Raji (cell line): ENCODE measurements around the gene MYD88.

ENCODE experiments used
- POLR2A ChIP-seq: IDR thresholded peaks from 2 replicates; pipeline ENCODE4 v1.6.1; 2011; ENCODE audit warnings: low read depth, low read length, control low read depth; ENCODE audit not compliant: insufficient read depth

Gene MYD88

DNA sequence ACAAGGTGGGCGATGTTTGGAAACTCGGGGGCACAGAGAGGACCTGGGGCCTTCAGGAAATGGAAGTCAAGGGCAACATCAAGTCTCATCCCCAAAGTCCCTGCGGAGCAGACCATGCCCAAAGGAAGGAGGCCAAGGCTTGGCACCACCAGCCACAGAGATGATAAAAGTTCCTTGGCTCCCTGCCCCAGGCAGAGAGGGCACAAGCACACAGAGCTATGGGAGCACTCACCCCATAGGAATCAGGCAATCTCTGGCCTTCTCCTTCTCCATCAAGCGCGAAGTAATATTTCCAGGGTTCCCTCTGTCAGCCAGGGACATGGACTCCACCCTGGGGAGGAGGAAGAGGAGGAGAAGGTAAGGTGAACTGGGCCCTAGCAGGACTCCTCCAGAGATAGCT lies 9.4 kb upstream of the MYD88 start:
- no peak for TF ChIP-seq POLR2A

- TF ChIP-seq POLR2A = no peak
Observed at GRCh38 chr3:38130631-38131065, 7.8 kb upstream of the MYD88 start.

DNA sequence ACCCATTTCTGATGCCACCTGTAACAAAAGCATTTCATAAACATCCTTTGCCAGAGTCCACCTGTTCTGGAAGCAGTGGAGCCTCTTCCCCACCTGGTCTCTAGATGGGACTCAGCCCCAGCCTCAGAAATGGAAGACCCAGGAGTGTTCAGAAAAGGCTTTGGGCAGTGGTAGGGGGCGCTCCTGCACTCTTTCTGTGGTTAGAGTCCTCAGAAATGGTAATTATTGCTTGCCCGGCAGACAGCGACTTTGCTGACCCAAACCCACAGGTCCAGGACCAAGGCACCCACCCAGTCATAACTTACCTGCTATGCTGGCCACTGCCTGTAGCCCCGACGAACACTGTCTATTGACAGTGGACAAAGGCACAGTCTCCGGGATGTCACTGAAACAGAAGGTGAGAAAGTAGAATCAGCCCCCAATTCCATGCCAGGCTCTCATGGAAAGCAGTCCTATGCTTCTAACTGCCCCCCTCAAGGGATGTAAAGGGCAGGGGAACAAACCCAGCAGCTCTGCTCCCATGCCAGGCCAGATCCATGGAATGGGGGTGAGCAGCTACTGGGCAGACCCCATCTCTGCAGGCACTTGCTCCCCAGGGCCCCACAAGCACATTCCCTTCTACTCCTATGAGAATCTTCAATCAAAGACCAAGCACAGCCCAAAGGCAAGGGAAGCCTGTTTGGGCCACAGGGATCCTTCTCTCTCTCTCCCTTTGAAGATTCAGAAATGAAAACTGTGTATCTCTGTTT lies 6.7 kb upstream of the MYD88 start:
- no peak for TF ChIP-seq POLR2A

GRCh38 chr3:38133209-38133556 lies 5.3 kb upstream of the MYD88 start:
- no peak for TF ChIP-seq POLR2A

DNA sequence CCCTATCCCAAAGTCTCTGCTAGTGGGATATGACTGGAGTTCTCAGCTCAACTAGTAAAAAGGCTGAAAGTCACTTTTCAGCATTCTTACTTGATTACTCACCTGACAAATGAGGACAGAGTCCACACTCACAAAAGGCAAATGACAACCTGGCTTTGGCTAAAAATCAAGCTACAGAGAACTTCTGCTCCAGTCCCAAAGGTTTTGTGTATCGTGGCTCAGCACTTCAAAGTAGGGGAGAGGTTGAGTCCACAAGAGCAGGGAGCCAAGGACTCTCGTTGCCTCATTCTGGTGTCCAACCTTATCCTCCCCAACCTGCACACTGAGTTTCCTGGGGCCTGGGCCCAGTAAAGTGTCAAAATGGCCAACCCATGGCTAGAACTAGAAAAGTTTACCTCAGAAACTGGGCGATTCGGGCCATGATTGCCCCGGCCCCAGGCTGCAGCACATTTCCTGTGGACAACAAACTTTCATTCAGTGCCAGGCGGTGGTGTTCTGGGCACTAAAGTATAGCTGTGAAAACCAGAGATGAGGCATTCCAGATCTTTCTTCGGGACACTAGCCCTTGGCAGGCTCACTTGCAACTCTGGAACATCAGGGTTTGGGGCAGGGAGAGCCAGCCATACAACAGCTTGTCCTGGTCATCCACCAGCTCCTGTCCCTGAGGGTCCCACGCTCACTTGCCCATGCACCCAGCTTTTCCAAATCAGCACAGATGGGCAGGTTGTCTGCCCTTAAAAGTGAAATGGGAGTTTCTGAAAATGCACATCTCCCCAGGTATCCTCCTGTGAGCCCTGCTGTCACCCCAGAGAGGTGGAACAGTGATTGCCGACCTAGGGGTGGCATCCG lies 4.7 kb upstream of the MYD88 start:
- TF ChIP-seq POLR2A = no peak

- TF ChIP-seq POLR2A = no peak
Observed at GRCh38 chr3:38136393-38136776, 2.1 kb upstream of the MYD88 start.

- TF ChIP-seq POLR2A = peak; percentile 86
Observed at GRCh38 chr3:38136777-38137614, 1.5 kb upstream of the MYD88 start, which contains the start of gene ACAA1. TSS of gene ACAA1 (minus strand) at chr3:38137127. CDS start at chr3:38137035, 92 bp downstream.

GRCh38 chr3:38137615-38138348 lies 679 bp upstream of the MYD88 start:
- TF ChIP-seq POLR2A = peak; percentile 32; the same call in 1 of the 2 replicates

- TF ChIP-seq POLR2A = no peak
Observed at GRCh38 chr3:38139191-38139590, 730 bp downstream of the MYD88 start.

DNA sequence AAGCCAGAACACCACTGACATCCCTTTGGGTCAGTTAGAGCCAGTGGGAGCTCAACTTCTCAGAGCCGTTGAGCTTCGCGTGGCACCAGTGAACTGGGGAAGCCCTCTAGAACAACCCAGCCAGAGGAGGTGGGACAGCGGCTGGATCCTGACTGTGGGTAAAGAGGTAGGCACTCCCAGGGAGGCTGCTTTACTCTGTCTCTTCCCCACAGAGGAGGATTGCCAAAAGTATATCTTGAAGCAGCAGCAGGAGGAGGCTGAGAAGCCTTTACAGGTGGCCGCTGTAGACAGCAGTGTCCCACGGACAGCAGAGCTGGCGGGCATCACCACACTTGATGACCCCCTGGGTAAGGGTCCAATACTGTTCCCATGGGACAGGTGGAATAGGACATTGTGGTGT lies 1.2 kb downstream of the MYD88 start:
- no peak for TF ChIP-seq POLR2A

- TF ChIP-seq POLR2A = no peak
Observed at GRCh38 chr3:38140326-38141172, 2.1 kb downstream of the MYD88 start.

DNA sequence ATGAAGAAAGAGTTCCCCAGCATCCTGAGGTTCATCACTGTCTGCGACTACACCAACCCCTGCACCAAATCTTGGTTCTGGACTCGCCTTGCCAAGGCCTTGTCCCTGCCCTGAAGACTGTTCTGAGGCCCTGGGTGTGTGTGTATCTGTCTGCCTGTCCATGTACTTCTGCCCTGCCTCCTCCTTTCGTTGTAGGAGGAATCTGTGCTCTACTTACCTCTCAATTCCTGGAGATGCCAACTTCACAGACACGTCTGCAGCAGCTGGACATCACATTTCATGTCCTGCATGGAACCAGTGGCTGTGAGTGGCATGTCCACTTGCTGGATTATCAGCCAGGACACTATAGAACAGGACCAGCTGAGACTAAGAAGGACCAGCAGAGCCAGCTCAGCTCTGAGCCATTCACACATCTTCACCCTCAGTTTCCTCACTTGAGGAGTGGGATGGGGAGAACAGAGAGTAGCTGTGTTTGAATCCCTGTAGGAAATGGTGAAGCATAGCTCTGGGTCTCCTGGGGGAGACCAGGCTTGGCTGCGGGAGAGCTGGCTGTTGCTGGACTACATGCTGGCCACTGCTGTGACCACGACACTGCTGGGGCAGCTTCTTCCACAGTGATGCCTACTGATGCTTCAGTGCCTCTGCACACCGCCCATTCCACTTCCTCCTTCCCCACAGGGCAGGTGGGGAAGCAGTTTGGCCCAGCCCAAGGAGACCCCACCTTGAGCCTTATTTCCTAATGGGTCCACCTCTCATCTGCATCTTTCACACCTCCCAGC lies 2.9 kb downstream of the MYD88 start:
- TF ChIP-seq POLR2A = no peak

DNA sequence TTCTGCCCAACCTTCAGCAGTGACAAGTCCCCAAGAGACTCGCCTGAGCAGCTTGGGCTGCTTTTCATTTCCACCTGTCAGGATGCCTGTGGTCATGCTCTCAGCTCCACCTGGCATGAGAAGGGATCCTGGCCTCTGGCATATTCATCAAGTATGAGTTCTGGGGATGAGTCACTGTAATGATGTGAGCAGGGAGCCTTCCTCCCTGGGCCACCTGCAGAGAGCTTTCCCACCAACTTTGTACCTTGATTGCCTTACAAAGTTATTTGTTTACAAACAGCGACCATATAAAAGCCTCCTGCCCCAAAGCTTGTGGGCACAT lies 3.5 kb downstream of the MYD88 start:
- TF ChIP-seq POLR2A = no peak
